Measurements from ENCODE around the gene ABCA2. TPM values are rescaled to one million over a fixed set of nuclear protein-coding genes. Genes with fewer than 3 reads are reported as not detected.

Gene ABCA2
- total RNA-seq, 2 experiments from 2014 or later = 4.2 to 4.9 TPM

DNA sequence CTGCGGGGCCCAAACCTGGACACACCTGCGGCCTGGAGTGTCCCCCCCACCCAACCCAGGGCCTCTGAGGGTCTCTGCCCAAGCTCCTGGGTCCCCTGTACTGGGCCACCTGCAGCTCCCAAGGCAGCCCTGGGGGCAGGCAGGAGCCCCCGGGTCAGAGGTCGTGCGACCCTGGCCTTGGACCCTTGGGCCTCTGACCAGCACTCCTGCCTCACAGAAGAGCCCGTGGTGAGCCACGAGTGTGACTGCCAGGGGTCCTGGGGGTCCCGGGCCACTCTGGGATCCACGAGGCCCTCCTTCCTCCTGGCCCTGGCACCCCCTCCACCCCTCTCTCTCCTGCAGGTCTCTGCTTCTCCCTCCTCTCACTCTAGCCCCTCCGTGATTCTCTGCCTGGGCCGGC, 55.7 kb downstream of the ABCA2 start:
- H3K27ac Mint-ChIP-seq = no peak overlapping the region
- no peak for DNase-seq
- H3K9me3 Mint-ChIP-seq = no peaks in the 10 kb centered on the region
- H3K4me1 Mint-ChIP-seq = peaks cover 10% of the 10 kb centered on the region
- no peaks in the 10 kb centered on the region for H3K36me3 Mint-ChIP-seq
- peaks cover 3% of the 10 kb centered on the region for H3K27me3 Mint-ChIP-seq
- H3K4me3 Mint-ChIP-seq = no peak overlapping the region

DNA sequence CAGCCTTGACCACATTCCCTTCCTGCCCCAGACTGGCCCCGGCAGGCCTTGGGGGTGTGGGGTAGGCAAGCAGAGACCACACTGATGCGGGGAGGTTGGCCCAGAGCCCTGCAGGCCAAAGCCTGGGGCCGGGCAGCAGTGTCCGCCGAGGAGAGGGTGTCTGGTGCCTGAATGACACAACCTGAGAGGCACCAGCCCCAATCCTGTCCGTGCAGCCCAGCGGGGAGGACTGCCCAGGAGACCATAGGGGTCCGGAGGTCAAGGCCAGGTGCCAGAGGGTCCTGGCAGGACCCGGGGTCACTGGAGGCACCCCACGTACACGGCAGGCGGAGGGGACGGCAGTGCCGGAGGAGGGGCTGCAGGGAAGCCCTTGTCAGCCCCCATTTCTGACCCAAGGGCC, 56.3 kb downstream of the ABCA2 start:
- Mint-ChIP-seq H3K9me3 (no peaks in the 10 kb centered on the region), H3K4me3 (no peak overlapping the region), H3K36me3 (no peaks in the 10 kb centered on the region)

GRCh38 chr9:136970361-136970760, 57.7 kb downstream of the ABCA2 start:
- DNase-seq = no peak
- H3K4me3 Mint-ChIP-seq = no peak overlapping the region
- no peaks in the 10 kb centered on the region for H3K36me3 Mint-ChIP-seq
- H3K9me3 Mint-ChIP-seq = no peaks in the 10 kb centered on the region
- no peaks in the 10 kb centered on the region for H3K27me3 Mint-ChIP-seq
- no peak overlapping the region for H3K27ac Mint-ChIP-seq
- peaks cover 13% of the 10 kb centered on the region for H3K4me1 Mint-ChIP-seq

More for the DNA sequence above, 56.3 kb downstream of the ABCA2 start:
- Mint-ChIP-seq H3K27me3 (peaks cover 3% of the 10 kb centered on the region), H3K27ac (no peak overlapping the region), H3K4me1 (peaks cover 10% of the 10 kb centered on the region)
- no peak for DNase-seq

GRCh38 chr9:136969774-136970173, 58.3 kb downstream of the ABCA2 start:
- Mint-ChIP-seq H3K4me1 (peaks cover 10% of the 10 kb centered on the region), H3K27ac (no peak overlapping the region), H3K9me3 (no peaks in the 10 kb centered on the region), H3K27me3 (no peaks in the 10 kb centered on the region), H3K36me3 (no peaks in the 10 kb centered on the region), H3K4me3 (no peak overlapping the region)
- DNase-seq = no peak

GRCh38 chr9:136969150-136969549, 58.9 kb downstream of the ABCA2 start:
- Mint-ChIP-seq H3K36me3 (no peaks in the 10 kb centered on the region), H3K4me1 (peaks cover 10% of the 10 kb centered on the region), H3K4me3 (no peak overlapping the region), H3K27ac (no peak overlapping the region), H3K27me3 (no peaks in the 10 kb centered on the region), H3K9me3 (no peaks in the 10 kb centered on the region)
- no peak for DNase-seq

GRCh38 chr9:136968333-136969127, 59.5 kb downstream of the ABCA2 start:
- H3K9me3 Mint-ChIP-seq = no peaks in the 10 kb centered on the region
- no peak for DNase-seq
- H3K27ac Mint-ChIP-seq = no peak overlapping the region
- no peaks in the 10 kb centered on the region for H3K27me3 Mint-ChIP-seq
- no peak overlapping the region for H3K4me3 Mint-ChIP-seq
- no peaks in the 10 kb centered on the region for H3K36me3 Mint-ChIP-seq
- H3K4me1 Mint-ChIP-seq = peaks cover 10% of the 10 kb centered on the region

DNA sequence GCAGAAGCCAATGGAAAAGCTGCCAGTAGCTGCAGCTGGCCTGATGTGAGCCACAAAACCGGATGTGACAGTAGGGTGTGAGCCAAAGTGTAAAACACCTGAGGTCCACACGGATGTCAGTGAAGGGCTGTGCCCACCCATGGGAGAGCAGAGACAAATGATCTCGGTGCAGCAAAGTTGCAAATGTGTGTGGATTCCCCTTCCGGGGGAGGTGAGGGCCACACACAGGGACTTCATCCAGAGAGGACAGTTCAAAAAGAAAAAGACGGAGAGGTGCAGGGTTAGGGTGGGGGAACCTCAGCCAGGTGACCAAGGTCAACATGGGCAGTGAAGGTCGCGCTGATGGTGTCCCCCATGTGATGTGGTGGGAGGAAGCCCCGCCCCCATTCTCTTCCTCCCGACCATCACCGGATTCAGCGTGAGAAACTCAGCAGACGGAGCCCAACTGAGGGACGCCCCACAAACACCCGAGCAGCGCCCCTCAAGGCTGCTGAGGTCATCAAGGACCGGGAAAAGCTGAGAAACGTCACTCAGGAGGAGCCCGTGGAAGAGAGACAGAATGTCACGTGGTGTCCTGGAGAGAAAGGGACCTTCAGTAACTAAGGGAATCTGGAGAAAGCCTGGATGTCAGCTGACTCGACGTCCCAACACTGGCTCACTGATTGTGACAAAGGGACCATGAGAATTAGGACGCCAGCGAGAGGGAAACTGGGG, 62.1 kb downstream of the ABCA2 start:
- Mint-ChIP-seq H3K4me3 (peak overlapping the region; percentile 55), H3K27me3 (no peaks in the 10 kb centered on the region), H3K36me3 (no peaks in the 10 kb centered on the region), H3K27ac (peak overlapping the region; percentile 28), H3K4me1 (peaks cover 10% of the 10 kb centered on the region), H3K9me3 (no peaks in the 10 kb centered on the region)
- DNase-seq = no peak

DNA sequence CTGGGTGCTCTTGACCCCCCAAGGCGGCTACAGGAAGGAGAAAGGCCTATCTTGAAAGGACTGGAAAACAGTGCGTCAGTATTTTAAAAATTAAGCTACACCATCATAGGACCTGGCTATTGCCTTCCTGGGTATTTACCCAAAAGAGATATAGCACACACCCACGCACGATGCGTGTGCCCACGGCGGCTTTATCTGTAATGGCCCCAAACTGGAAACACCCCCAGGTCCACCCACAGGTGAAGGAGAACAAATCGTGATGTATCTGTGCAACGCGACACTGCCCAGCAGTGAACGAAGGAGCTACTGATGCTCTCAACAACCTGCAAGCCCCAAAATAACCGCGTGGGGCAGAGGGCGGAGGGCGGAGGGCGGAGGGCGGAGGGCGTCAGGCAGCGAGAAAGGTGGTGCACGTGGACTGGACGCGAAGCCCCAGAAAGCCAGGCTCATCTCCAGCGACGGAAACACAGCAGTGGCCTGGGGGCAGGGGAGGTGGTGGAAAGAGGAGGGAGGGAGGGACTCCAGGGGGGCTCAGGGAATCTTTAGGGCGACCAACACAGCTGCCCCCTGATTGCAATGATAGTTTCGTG, 63.1 kb downstream of the ABCA2 start:
- H3K27ac Mint-ChIP-seq = no peak overlapping the region
- H3K27me3 Mint-ChIP-seq = no peaks in the 10 kb centered on the region
- H3K36me3 Mint-ChIP-seq = no peaks in the 10 kb centered on the region
- peaks cover 14% of the 10 kb centered on the region for H3K4me1 Mint-ChIP-seq
- no peak for DNase-seq
- H3K4me3 Mint-ChIP-seq = no peak overlapping the region
- H3K9me3 Mint-ChIP-seq = no peaks in the 10 kb centered on the region

- H3K27me3 Mint-ChIP-seq = no peaks in the 10 kb centered on the region
- no peak for DNase-seq
- no peak overlapping the region for H3K27ac Mint-ChIP-seq
- no peaks in the 10 kb centered on the region for H3K36me3 Mint-ChIP-seq
- no peak overlapping the region for H3K4me3 Mint-ChIP-seq
- no peaks in the 10 kb centered on the region for H3K9me3 Mint-ChIP-seq
- peaks cover 15% of the 10 kb centered on the region for H3K4me1 Mint-ChIP-seq
Observed at GRCh38 chr9:136964171-136964689, 63.8 kb downstream of the ABCA2 start.

DNA sequence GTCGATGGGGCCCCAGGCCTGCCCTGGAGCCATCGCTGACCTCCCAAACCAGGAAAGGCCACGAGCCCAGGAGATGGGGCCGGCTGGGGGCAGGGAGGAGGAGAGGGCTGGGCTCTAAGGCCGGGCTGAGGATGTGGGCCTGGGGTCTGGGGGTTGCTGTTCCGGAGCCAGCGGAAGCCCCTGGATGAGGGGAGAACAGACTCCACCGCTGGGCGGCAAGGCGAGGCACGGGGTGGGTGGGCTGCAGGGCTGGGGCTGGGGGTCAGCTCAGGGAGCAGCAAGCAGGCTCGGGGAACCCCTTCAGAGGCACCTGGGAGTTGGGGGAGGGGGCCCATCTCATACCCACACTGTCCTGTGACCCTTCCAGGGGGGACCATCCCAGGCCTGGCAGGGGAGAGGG, 64.3 kb downstream of the ABCA2 start:
- Mint-ChIP-seq H3K27ac (no peak overlapping the region), H3K36me3 (no peaks in the 10 kb centered on the region), H3K27me3 (no peaks in the 10 kb centered on the region), H3K9me3 (no peaks in the 10 kb centered on the region), H3K4me1 (peaks cover 15% of the 10 kb centered on the region), H3K4me3 (no peak overlapping the region)
- no peak for DNase-seq

- Mint-ChIP-seq H3K36me3 (no peaks in the 10 kb centered on the region), H3K27ac (no peak overlapping the region), H3K27me3 (no peaks in the 10 kb centered on the region), H3K9me3 (no peaks in the 10 kb centered on the region), H3K4me1 (peaks cover 15% of the 10 kb centered on the region), H3K4me3 (no peak overlapping the region)
- no peak for DNase-seq
Observed at GRCh38 chr9:136963341-136963740, 64.7 kb downstream of the ABCA2 start.

DNA sequence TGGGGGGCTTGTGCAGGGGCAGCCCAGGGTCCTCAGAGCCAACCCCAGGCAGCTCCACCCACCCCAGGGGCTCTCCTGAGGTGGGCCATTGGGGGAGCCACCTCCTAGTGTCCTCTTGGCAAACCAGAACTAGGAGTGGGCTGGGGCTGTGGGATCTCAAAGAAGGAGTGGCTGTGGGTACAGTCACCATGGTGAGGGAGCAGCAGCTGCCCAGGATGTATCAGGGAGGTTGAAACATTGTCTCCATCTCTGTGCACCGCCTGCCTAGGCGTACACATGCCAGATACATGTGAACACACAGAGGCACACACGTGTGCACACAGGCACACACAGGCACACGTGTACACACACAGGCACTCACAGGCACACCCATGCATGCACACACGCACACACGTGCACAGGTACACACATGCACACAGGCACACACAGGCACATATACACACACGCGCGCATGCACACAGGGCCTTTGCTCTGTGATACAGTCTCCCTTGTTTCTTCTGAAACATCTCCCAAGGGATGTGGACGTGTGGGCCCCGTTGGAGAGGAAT, 65.3 kb downstream of the ABCA2 start:
- Mint-ChIP-seq H3K4me1 (peaks cover 15% of the 10 kb centered on the region), H3K27me3 (no peaks in the 10 kb centered on the region), H3K9me3 (no peaks in the 10 kb centered on the region), H3K4me3 (no peak overlapping the region), H3K36me3 (no peaks in the 10 kb centered on the region), H3K27ac (no peak overlapping the region)
- DNase-seq = no peak

- Mint-ChIP-seq H3K27me3 (no peaks in the 10 kb centered on the region), H3K9me3 (no peaks in the 10 kb centered on the region), H3K4me3 (no peak overlapping the region), H3K27ac (no peak overlapping the region), H3K36me3 (no peaks in the 10 kb centered on the region), H3K4me1 (peaks cover 15% of the 10 kb centered on the region)
- DNase-seq = no peak
Observed at GRCh38 chr9:136962163-136962562, 65.9 kb downstream of the ABCA2 start.

GRCh38 chr9:136961279-136962065, 66.6 kb downstream of the ABCA2 start:
- peaks cover 15% of the 10 kb centered on the region for H3K4me1 Mint-ChIP-seq
- no peak overlapping the region for H3K27ac Mint-ChIP-seq
- peaks cover 2% of the 10 kb centered on the region for H3K36me3 Mint-ChIP-seq
- H3K4me3 Mint-ChIP-seq = no peak overlapping the region
- H3K9me3 Mint-ChIP-seq = no peaks in the 10 kb centered on the region
- H3K27me3 Mint-ChIP-seq = no peaks in the 10 kb centered on the region
- DNase-seq = no peak

Measured in activated naive CD8-positive, alpha-beta T cell treated with anti-CD3 and anti-CD28 coated beads for 36 hours (primary cell).